Heart right ventricle (tissue), 16 donors: ENCODE measurements around the gene CTDP1. TPM values are rescaled to one million over a fixed set of nuclear protein-coding genes. Genes with fewer than 3 reads are reported as not detected.

ENCODE experiments used
- ATAC-seq, 8 donors: fragments of 200-7000 bp; cut with Tn5 transposase; one replicate each; pipeline ENCODE4 v1.9.1; 2020; ENCODE audit warnings: mild to moderate bottlenecking in 8 of 8, moderate library complexity in 8 of 8, moderate number of reproducible peaks in 1 of 8
- DNase-seq, 2 donors: peaks; one replicate each; pipeline ENCODE4 v3.0.0-alpha.2; 2020
- H3K27ac ChIP-seq, 10 donors: fragments of 200-600 bp; sonication (generic) in 2 of 10; one replicate each; pipeline versions ENCODE4 v1.5.0 to v1.8.0; 2020 to 2022; ENCODE audit warnings: mild to moderate bottlenecking in 3 of 10
- H3K27me3 ChIP-seq, 7 donors: fragments of 200-600 bp; one replicate each; pipeline ENCODE4 v1.8.0; 2021 to 2022; ENCODE audit warnings: mild to moderate bottlenecking in 2 of 7
- H3K36me3 ChIP-seq, 9 donors: fragments of 200-600 bp; sonication (generic) in 1 of 9; one replicate each; pipeline versions ENCODE4 v1.5.0 to v1.8.0; 2020 to 2022; ENCODE audit warnings: mild to moderate bottlenecking in 2 of 9
- H3K4me1 ChIP-seq, 9 donors: fragments of 200-600 bp; sonication (generic) in 1 of 9; one replicate each; pipeline versions ENCODE4 v1.5.0 to v1.8.0; 2020 to 2022; ENCODE audit warnings: mild to moderate bottlenecking in 4 of 9
- H3K4me3 ChIP-seq, 10 donors: fragments of 200-600 bp; sonication (generic) in 2 of 10; one replicate each; pipeline versions ENCODE4 v1.5.0 to v1.8.0; 2020 to 2022; ENCODE audit warnings: mild to moderate bottlenecking in 7 of 10, moderate library complexity in 2 of 10
- H3K9me3 ChIP-seq, 11 donors: fragments of 200-600 bp in 10 of 11; sonication (generic) in 2 of 11; one replicate each; pipeline versions ENCODE4 v1.5.0 to v1.8.0; 2013 to 2022; ENCODE audit warnings: mild to moderate bottlenecking in 2 of 11, control low read depth in 1 of 11, moderate library complexity in 1 of 11
- WGBS, 2 donors: extraction: QIAGEN DNeasy Blood & Tissue Kit; methylation state at CpG; one replicate each; pipeline ENCODE4 v1.1.7; 2013; ENCODE audit warnings: inconsistent platforms in 1 of 2; 5-methylcytosine and 5-hydroxymethylcytosine counted together
- intact Hi-C, 10 donors: fragments of 100-400 bp; cut with DNase I; formaldehyde crosslinking; loops; one replicate each; pipeline versions ENCODE4 v1.11.1 to v1.14.2; 2022
- polyA plus RNA-seq, 2 donors: library from polyadenylated mRNA; stranded (reverse); fragments of 200-250 nt; gene quantifications; one replicate each; pipeline ENCODE4 v1.2.3, GENCODE V29; 2013
- total RNA-seq, 10 donors: library from RNA; stranded (reverse); fragmentation: NEBNext Ultra II Directional in 3 of 10; extraction: Animal tissue kit (Norgen Biotek cat#: 25700) in 3 of 10; gene quantifications; one replicate each; pipeline versions ENCODE4 v1.2.1 to v1.2.4, GENCODE V29; 2021 to 2023
- TF ChIP-seq, protein P1 (sequence below), 9 donors: fragments of 200-600 bp; sonication (generic) in 2 of 9; IDR thresholded peaks; one replicate each; pipeline versions ENCODE4 v1.5.0 to v1.8.0; 2021 to 2022; ENCODE audit warnings: antibody characterized with exemption in 9 of 9, mild to moderate bottlenecking in 5 of 9, moderate library complexity in 1 of 9
- donor health status: Arrhythmogenic right ventricular cardiomyopathy.
- donor health status: ischemic (EF 13 %, LVEDD 7.1; RV severe dilation, severe dysfunction).
- donor health status: healthy with polysubstance abuse.
- donor health status: DM: no; HTN: yes; CAD: no.
- donor health status: DM: no; HTN: no; CAD: no.
- donor health status: ischemic (EF 25% LVEDD 6.9; RV normal size, moderate dysfunction).
- donor health status: ischemic (EF 25% LVEDD 5.7; RV mildly dilated, moderate dysfunction).
- donor health status: healthy.
- donor health status: DM: yes; HTN: yes; CAD: no.
- donor health status: Ischemic cardiomyopathy.
- donor health status: ischemic (EF 35%, LVEDD 5.7; RV mildly dilated, moderate dysfunction).
- donor health status: nonischemic (EF 11% LVEDD 7.7; RV severe dilation, severe dysfunction).
- donor health status: DM: yes; HTN: yes; CAD: no.
- donor health status: PGD.
- donor health status: ischemic (EF 29% LVEDD 5.4; RV normal size, mild dysfunction).
- donor health status: nonischemic (EF 23%, LVEDD 6.1; RV moderate dilation, normal function).

The CTDP1 gene
- total and polyA plus RNA-seq, 12 donors = 6.8 to 12.5 (median 9.3) TPM

DNA sequence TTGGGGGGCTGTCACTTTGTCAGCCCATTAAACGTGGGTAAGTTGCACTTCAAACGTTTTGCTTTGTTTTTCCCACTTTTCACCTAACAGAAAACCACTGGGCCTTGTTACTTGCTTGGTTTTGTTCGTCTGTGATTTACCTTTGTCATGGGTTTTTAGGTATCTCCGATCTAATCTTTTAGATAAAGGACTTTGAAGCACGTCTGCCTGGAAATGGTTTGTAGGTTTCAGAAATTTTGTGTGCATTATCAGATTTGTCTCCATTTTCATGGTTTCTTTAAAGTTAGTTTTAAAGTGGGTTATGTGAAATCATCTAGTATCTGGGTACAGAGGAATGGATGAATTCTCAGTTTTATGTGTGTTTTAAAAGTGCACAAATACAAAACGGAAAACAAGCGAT, 6.4 kb downstream of the CTDP1 start:
- peaks cover 2 to 52% (median 10%) of the 10 kb centered on the region in 9 donors for H3K4me1 ChIP-seq
- peaks cover 0 to 12% (median 0%) of the 10 kb centered on the region in 9 donors for H3K36me3 ChIP-seq
- DNase-seq = no peak
- no peaks in the 10 kb centered on the region for H3K9me3 ChIP-seq
- no peaks in the 10 kb centered on the region for H3K27me3 ChIP-seq
- TF ChIP-seq, protein P1, sequence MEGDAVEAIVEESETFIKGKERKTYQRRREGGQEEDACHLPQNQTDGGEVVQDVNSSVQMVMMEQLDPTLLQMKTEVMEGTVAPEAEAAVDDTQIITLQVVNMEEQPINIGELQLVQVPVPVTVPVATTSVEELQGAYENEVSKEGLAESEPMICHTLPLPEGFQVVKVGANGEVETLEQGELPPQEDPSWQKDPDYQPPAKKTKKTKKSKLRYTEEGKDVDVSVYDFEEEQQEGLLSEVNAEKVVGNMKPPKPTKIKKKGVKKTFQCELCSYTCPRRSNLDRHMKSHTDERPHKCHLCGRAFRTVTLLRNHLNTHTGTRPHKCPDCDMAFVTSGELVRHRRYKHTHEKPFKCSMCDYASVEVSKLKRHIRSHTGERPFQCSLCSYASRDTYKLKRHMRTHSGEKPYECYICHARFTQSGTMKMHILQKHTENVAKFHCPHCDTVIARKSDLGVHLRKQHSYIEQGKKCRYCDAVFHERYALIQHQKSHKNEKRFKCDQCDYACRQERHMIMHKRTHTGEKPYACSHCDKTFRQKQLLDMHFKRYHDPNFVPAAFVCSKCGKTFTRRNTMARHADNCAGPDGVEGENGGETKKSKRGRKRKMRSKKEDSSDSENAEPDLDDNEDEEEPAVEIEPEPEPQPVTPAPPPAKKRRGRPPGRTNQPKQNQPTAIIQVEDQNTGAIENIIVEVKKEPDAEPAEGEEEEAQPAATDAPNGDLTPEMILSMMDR (IDR thresholded peaks at IDR 0.05) = no peak
- WGBS, 2 donors = 83 to 85% methylated on average over 7 of the region's 7 CpGs
- H3K4me3 ChIP-seq = no peak overlapping the region
- ATAC-seq = no peak
- no peak overlapping the region for H3K27ac ChIP-seq
- intact Hi-C loops = loop anchor here in 1 of 10 donors (10.0 kb wide), 1 partner anchor 419 kb away; the partner anchor contains the start of gene ADNP2

DNA sequence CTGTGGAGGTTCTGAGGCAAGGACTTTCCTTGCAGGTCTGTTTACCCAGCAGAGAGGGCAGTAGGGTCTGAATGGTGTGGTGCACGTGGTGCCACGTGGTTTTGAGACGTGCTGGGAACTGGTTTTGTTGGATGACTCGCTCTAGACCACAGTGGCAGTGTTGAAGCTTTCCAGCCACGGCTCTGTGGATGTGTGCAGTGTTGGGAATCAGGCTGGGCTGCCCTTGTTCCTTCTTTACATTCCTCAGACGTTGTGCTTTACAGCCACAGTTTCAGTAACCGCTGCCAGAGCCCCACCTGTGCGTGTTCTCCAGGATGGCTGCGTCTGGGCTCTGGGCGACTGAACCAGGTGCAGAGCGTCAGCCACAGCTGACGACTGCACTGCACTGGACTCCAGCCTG, 8.2 kb downstream of the CTDP1 start:
- WGBS, 2 donors = 82 to 83% methylated on average over 12 of the region's 12 CpGs
- no peak for ATAC-seq

DNA sequence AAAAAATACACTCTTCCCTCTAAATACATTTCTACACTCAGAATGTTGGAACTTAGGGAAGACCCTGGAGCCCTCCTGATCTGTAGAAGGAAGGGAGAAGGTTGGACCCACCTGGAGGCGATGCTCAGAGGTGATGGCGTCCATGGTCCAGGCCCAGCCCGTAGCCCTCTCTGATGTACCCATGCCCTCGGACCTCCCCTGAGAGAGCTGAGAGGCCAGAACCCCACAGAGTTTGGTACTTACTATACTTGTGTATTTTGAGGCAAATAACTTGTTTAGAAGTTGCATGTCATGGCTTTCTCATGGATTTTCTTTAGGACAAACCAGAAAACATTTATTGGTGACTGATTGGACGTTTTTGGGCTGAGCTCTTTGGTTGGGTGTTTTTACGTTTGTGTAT, 10.5 kb downstream of the CTDP1 start:
- 91 to 94% methylated on average over 6 of the region's 6 CpGs for WGBS, 2 donors
- Histone ChIP-seq H3K4me1 (peaks cover 0 to 17% (median 0%) of the 10 kb centered on the region in 9 donors), H3K36me3 (peaks cover 0 to 3% (median 0%) of the 10 kb centered on the region in 9 donors), H3K4me3 (no peak overlapping the region), H3K27me3 (no peaks in the 10 kb centered on the region), H3K27ac (no peak overlapping the region), H3K9me3 (no peaks in the 10 kb centered on the region)
- DNase-seq (no peak), ATAC-seq (no peak)
- TF ChIP-seq, protein P1 (IDR thresholded peaks at IDR 0.05) = no peak
- intact Hi-C loops = no loop called here

More for the DNA sequence above, 8.2 kb downstream of the CTDP1 start:
- H3K9me3 ChIP-seq = no peaks in the 10 kb centered on the region
- no peaks in the 10 kb centered on the region for H3K27me3 ChIP-seq
- peaks cover 0 to 34% (median 6%) of the 10 kb centered on the region in 9 donors for H3K4me1 ChIP-seq
- peaks cover 0 to 5% (median 0%) of the 10 kb centered on the region in 9 donors for H3K36me3 ChIP-seq
- intact Hi-C loops = loop anchor here in 1 of 10 donors (10.0 kb wide), 1 partner anchor 417 kb away; the partner anchor contains the start of gene ADNP2
- H3K27ac ChIP-seq = no peak overlapping the region
- TF ChIP-seq, protein P1 (IDR thresholded peaks at IDR 0.05) = no peak
- H3K4me3 ChIP-seq = no peak overlapping the region
- DNase-seq = no peak

DNA sequence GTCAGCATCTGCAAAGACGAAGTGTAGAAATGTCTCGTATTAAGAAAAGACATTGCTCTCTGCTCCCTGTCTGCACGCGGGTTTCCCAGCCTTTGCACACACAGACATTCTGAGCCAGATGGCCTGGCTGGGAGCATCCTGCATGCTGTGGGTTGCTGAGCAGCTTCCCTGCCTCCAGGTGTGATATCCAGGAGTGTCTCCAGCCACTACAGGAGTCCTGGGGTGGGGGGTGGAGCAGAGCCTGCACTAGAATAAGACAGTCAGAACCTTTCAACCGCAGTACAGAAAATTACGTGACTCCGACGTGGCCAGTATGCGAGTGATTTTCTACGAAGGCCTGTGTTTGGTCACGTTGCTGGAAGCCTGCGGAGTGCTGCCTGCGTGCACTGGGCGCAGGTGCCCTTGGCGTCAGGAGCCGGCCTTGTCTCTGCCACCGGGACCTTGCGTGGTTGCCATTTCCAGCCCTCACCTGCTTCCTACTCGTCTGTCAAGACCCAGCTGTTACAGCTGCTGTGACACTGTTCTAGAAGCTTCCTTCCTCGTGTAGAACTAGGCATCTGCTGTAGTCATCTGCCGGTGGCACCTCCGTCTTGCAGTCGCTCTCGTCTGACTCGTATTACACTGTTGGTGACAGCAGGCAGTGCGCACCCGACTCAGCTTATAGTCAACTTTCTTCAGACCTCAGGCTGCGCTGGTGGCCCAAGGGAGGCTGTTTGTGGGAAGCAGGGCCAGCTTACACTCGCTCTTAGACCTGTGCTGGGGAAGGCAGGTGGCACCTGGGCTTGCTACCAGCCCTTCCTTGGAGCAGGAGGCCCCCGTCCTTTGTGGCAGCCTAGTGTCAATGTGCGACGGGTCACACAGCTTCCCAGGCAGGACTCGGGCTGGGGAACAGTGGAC, 11.2 kb downstream of the CTDP1 start:
- H3K27me3 ChIP-seq = no peaks in the 10 kb centered on the region
- no peak overlapping the region for H3K4me3 ChIP-seq
- 88% methylated on average over 33 of the region's 33 CpGs for WGBS, 2 donors
- H3K27ac ChIP-seq = no peak overlapping the region
- no peaks in the 10 kb centered on the region for H3K9me3 ChIP-seq
- H3K36me3 ChIP-seq = peaks cover 0 to 11% (median 5%) of the 10 kb centered on the region in 9 donors
- TF ChIP-seq, protein P1 (IDR thresholded peaks at IDR 0.05) = no peak
- peaks cover 0 to 12% (median 0%) of the 10 kb centered on the region in 9 donors for H3K4me1 ChIP-seq
- DNase-seq (no peak), ATAC-seq (no peak)
- intact Hi-C loops = no loop called here
